Dendritic cell treated with granulocyte-macrophage colony-stimulating factor and Interleukin-4, amounts not matched to agents 40 ng/mL and 50 ng/mL, for 4 days (primary cell): ENCODE data around the gene BCL2L11.

ENCODE experiments used
- H3K27ac Mint-ChIP-seq: one replicate; pipeline ENCODE4 v1.8.0; 2022; ENCODE audit warnings: mild to moderate bottlenecking, mixed read lengths
- H3K27me3 Mint-ChIP-seq: one replicate; pipeline ENCODE4 v1.8.0; 2022; ENCODE audit warnings: mild to moderate bottlenecking, mixed read lengths
- H3K36me3 Mint-ChIP-seq: one replicate; pipeline ENCODE4 v1.8.0; 2022; ENCODE audit warnings: low read depth, mixed read lengths
- H3K4me1 Mint-ChIP-seq: one replicate; pipeline ENCODE4 v1.8.0; 2022; ENCODE audit warnings: low read depth, mixed read lengths
- H3K4me3 Mint-ChIP-seq: one replicate; pipeline ENCODE4 v1.8.0; 2022; ENCODE audit warnings: mild to moderate bottlenecking, moderate library complexity, mixed read lengths
- H3K9me3 Mint-ChIP-seq: one replicate; pipeline ENCODE4 v1.8.0; 2022; ENCODE audit warnings: mixed read lengths
- intact Hi-C: fragments of 100-400 bp; cut with micrococcal nuclease; formaldehyde crosslinking; loops from one replicate; pipeline ENCODE4 v1.15.0; 2022

BCL2L11 gene

DNA sequence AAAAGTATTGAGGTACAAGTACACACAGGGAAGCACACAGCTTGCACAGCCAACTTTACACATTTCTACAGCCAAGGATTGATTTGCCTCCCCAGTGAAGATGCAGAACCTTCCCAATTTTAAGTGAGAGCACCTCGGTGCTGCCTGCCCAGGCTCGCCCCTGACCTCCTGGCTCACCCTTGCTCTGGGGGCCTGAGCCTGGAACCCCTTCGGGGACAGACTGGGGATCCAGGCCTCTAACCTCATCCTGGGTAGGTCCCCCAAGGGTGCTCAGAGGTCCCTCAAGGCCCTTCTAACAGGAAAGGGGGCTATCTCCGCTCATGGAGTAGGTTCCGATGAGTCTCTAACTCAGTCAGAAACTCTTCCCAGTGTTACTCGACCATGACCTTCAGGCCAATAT lies 53.1 kb downstream of the BCL2L11 start:
- no peak overlapping the region for H3K27ac Mint-ChIP-seq
- intact Hi-C loops = no loop called here
- no peaks in the 10 kb centered on the region for H3K9me3 Mint-ChIP-seq
- no peaks in the 10 kb centered on the region for H3K36me3 Mint-ChIP-seq
- peaks cover 28% of the 10 kb centered on the region for H3K27me3 Mint-ChIP-seq
- H3K4me1 Mint-ChIP-seq = peaks cover 32% of the 10 kb centered on the region
- H3K4me3 Mint-ChIP-seq = no peak overlapping the region

DNA sequence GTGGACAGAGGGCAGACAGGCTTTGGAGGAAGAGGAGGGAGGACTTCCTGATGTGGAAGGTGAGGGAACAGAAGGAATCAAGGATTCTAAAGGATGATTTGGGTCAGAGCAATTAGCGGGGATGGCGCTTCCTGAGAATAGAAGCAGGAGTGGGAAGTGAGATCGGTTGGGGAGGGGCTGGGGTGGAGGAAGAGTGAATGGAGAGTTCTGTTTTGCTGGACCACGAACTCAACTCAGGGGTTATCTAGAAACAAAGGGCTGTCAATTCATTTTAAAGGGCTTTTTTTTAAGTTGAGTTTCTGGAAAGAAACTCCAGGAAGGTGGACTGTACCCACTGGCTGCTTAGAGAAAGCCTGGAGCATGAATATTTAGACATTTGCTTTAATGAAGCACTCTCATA lies 54.9 kb downstream of the BCL2L11 start:
- intact Hi-C loops = no loop called here
- H3K4me1 Mint-ChIP-seq = peaks cover 32% of the 10 kb centered on the region

DNA sequence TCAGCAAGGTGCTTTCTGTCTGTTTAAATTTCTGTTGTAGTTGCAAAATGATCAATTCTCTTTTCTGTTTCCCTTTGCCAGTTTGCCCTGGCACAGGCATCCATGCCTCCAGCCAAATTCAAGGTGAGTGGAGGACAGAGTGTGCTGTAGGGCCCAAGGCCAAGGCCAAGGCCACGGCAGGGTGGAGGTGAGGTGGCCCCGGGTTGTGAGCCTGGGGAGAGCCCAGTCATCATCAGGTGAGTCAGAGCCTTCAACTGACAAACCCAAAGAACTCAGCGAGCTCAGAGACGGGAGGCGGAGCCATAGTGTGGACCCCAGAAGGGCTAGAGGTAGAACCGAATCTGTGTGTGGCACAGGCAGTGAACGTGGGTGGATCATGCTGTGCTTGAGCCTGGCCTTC lies 55.7 kb downstream of the BCL2L11 start:
- Mint-ChIP-seq H3K9me3 (no peaks in the 10 kb centered on the region), H3K4me3 (no peak overlapping the region), H3K27ac (no peak overlapping the region), H3K36me3 (no peaks in the 10 kb centered on the region), H3K27me3 (peaks cover 28% of the 10 kb centered on the region), H3K4me1 (peaks cover 32% of the 10 kb centered on the region)
- intact Hi-C loops = no loop called here

More for the DNA sequence above, 54.9 kb downstream of the BCL2L11 start:
- H3K27ac Mint-ChIP-seq = peak overlapping the region; percentile 14
- H3K4me3 Mint-ChIP-seq = no peak overlapping the region
- H3K36me3 Mint-ChIP-seq = no peaks in the 10 kb centered on the region
- no peaks in the 10 kb centered on the region for H3K9me3 Mint-ChIP-seq
- H3K27me3 Mint-ChIP-seq = peaks cover 30% of the 10 kb centered on the region

DNA sequence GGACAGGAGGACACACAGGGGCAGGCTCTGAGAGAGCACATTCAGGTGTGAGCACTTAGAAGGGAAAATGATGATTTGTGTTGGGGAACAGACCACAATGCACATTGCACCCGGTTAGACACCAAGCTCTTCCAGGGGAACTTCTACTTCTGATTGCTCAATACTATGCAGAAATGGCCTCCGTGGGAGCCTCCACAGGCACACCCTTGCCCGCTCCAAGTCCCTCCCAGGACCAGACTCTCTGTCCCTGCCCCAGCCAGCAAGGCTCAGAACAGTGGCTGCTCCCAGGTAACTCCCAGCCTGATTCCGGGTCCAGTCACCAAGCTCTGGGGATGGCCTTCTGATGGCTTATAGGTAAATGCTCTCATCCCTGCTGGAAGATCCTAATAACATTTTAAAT lies 56.2 kb downstream of the BCL2L11 start:
- H3K36me3 Mint-ChIP-seq = no peaks in the 10 kb centered on the region
- H3K4me1 Mint-ChIP-seq = peaks cover 32% of the 10 kb centered on the region
- H3K27ac Mint-ChIP-seq = no peak overlapping the region
- intact Hi-C loops = no loop called here
- H3K9me3 Mint-ChIP-seq = no peaks in the 10 kb centered on the region
- H3K27me3 Mint-ChIP-seq = peaks cover 26% of the 10 kb centered on the region
- no peak overlapping the region for H3K4me3 Mint-ChIP-seq

DNA sequence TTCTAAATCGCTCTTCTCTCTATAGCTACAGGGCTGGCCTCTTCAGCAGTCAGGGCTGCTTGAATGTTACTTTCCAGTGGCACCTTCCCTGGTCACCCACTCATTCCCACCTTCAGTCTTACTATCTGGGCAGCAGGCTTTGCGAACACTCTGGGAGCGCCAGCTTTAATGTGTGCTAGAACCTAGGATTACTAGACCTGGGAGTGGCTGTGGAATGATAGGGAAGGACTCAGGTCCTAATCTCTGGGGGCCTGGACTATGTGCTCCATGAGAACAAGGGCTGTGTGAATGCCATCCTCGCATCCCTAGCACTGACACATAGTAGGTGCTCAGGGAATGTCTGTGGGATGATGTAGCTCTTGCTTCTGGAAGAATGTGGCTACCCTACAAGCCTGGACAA lies 57.6 kb downstream of the BCL2L11 start:
- H3K4me1 Mint-ChIP-seq = peaks cover 32% of the 10 kb centered on the region
- peaks cover 21% of the 10 kb centered on the region for H3K27me3 Mint-ChIP-seq
- no peak overlapping the region for H3K27ac Mint-ChIP-seq
- H3K4me3 Mint-ChIP-seq = no peak overlapping the region
- intact Hi-C loops = no loop called here
- no peaks in the 10 kb centered on the region for H3K36me3 Mint-ChIP-seq
- no peaks in the 10 kb centered on the region for H3K9me3 Mint-ChIP-seq

DNA sequence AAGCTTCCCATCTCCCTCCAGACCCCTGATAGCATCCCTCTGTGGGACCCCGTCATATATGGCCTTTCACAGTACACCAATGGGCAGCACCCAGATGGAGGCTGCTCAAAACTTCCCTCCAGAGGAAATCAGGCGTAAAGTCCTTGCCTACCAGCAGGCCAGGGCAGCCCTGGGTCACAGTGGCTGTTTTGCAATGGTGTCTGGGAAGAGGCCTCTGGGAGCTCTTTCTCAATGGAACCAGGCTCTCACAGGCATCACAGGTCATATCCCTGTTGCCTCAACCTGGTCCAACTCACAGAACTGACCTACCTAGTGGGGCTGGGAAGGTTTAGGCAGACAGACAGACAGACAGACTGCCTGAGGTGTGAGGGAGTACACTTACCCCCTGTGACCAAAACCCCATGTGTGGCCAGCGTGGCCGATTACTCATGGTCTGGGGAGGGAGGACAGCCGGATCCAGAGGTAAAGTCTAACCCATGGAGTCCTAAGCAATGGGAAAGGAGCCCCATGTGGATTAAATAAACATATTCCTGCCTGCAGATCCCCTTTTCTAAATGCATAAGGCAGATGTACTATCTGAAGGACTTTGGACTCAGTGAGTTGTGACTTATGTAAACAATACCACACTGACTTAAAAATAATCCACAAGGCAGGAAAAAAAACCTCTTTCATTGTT lies 58.2 kb downstream of the BCL2L11 start:
- intact Hi-C loops = no loop called here
- H3K4me1 Mint-ChIP-seq = peaks cover 32% of the 10 kb centered on the region
- H3K4me3 Mint-ChIP-seq = no peak overlapping the region
- no peaks in the 10 kb centered on the region for H3K9me3 Mint-ChIP-seq
- H3K27me3 Mint-ChIP-seq = peaks cover 16% of the 10 kb centered on the region
- no peaks in the 10 kb centered on the region for H3K36me3 Mint-ChIP-seq
- H3K27ac Mint-ChIP-seq = no peak overlapping the region

DNA sequence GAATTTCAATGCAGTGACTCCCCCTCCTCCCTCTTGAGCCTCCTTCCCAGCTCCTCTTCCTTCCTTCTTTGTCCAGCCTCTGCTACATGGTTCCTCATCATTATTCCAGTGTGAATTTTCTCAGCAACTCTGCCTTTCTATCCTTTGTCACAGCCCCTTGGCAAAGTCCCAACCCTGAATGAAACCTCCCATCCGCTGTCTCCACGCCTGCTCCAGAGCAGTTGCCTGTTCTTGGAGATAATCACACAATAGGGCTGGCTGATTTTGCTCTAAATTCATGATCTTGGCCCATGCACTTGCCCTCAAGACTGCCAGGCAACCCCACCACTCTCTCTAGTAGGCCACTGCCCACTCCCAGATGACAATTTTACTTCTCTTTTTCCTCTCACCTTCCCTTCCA lies 61.4 kb downstream of the BCL2L11 start:
- no peak overlapping the region for H3K4me3 Mint-ChIP-seq
- H3K27me3 Mint-ChIP-seq = peaks cover 17% of the 10 kb centered on the region
- intact Hi-C loops = no loop called here
- peaks cover 18% of the 10 kb centered on the region for H3K4me1 Mint-ChIP-seq
- H3K9me3 Mint-ChIP-seq = no peaks in the 10 kb centered on the region
- no peaks in the 10 kb centered on the region for H3K36me3 Mint-ChIP-seq
- H3K27ac Mint-ChIP-seq = no peak overlapping the region

DNA sequence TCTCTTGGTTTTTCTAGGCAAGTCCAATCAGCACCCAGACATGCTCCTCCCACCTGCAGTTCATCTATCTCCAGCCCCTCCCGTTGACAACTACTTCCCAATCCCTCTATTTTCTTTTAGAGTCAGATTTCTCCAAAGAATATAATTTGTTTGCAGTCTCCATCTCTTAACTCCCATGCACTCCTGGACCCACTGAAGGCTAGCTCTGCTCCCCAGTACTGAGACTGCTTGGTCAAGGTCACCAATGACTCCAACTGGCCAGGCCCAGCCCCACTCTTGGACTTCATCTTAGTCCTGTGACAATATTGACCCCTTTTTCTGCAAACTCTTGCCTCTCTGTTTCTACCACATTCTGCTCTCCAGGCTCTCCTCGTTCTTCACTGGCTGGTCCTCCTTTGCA lies 62.0 kb downstream of the BCL2L11 start:
- Mint-ChIP-seq H3K27me3 (peaks cover 17% of the 10 kb centered on the region), H3K36me3 (no peaks in the 10 kb centered on the region), H3K4me3 (no peak overlapping the region), H3K4me1 (peaks cover 12% of the 10 kb centered on the region), H3K27ac (no peak overlapping the region), H3K9me3 (no peaks in the 10 kb centered on the region)
- intact Hi-C loops = no loop called here

DNA sequence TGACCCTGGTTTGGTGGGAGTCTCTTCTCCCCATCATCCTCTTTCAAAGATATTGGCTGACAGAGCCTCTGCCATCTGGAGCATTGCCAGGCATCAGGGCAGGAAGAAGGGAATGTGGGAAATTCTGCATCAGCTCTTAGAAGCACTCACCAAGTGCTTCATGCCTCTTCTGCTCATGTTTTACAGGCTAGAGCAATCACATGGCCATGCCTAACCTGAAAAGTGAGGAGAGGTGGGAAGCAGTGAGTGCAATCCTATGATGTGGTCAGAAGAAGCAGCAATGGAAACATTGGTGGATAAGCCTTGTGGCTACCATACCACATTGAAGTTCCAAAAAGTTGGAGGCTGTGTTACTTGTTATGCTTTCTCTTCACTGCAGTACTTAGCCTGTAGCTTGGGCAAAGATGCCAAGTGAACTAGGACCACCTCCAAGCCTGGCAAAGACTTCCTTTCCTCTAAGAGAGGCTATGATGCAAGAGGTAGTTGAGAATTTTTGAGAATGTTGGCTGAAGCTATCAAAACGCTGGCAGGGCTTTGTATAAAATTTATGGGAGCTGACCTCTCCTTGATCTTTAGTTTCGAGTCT lies 64.1 kb downstream of the BCL2L11 start:
- H3K4me1 Mint-ChIP-seq = peaks cover 18% of the 10 kb centered on the region
- H3K36me3 Mint-ChIP-seq = no peaks in the 10 kb centered on the region
- intact Hi-C loops = no loop called here

DNA sequence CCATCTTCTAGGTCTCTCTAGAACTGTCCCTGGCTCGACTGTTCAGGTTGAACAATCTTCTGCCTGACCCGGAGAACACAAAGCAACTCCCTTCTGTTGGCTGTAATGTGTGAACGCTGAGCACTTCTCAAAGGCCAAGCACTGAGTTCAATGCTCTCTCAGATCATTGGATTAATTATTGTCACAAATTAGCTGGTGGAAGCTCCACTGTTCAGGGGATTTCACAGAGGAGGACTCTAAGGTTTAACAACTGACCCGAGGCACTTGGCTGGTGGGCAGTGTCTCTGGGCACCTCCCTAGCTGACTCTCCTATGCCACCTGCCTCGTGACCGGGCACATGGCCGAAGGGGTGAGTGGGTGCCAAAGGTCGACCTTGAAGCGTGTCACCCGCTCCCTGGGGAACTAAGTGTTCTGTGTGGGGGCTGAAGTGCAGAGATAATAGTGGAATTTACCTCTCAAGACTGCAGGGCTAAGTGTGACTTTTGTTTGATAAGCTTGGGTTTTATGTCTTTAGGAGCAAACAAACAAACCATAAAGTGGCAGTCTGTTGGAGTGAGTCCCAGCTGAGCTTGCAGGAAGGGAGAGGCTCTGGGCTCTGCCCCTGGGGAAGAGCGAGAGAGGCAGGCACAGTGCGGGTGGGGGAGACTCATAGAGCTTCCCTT lies 64.8 kb downstream of the BCL2L11 start:
- intact Hi-C loops = no loop called here
- Mint-ChIP-seq H3K27me3 (peaks cover 10% of the 10 kb centered on the region), H3K4me3 (no peak overlapping the region), H3K36me3 (no peaks in the 10 kb centered on the region), H3K9me3 (no peaks in the 10 kb centered on the region), H3K4me1 (peaks cover 22% of the 10 kb centered on the region), H3K27ac (peak overlapping the region; percentile 51)

More for the DNA sequence above, 64.1 kb downstream of the BCL2L11 start:
- Mint-ChIP-seq H3K27me3 (peaks cover 10% of the 10 kb centered on the region), H3K9me3 (no peaks in the 10 kb centered on the region), H3K4me3 (no peak overlapping the region), H3K27ac (no peak overlapping the region)

DNA sequence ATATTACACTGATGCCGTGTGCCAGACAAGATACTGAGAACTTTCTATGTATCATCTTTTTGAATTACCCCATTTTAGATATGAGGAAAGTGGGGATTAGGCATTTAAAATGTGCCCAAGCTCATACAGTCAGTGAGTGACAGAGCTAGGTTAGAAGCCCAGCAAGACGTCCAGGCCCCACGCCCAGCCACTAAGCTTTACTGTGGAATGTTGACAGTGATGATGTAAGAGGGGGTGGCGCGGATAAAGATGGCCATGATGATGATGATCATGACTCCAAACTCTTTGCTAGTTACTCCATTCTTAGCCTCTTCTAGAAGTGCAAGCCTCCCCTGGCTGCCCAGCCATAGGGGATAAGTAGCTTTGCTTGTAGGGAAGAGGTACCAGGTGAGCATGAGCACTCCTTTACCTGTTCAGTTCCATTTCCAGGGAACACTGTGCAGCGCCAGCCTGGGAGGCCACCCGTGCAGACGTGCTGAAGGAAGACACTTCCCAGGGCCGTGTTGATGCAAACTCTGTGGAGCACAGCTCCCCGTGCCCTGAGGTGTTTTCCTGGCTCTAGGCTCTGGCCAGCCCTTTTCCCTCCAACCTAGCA lies 65.5 kb downstream of the BCL2L11 start:
- H3K9me3 Mint-ChIP-seq = no peaks in the 10 kb centered on the region
- H3K27ac Mint-ChIP-seq = peak overlapping the region; percentile 51
- no peak overlapping the region for H3K4me3 Mint-ChIP-seq
- intact Hi-C loops = no loop called here
- H3K36me3 Mint-ChIP-seq = no peaks in the 10 kb centered on the region
- H3K4me1 Mint-ChIP-seq = peaks cover 29% of the 10 kb centered on the region
- H3K27me3 Mint-ChIP-seq = peaks cover 10% of the 10 kb centered on the region

DNA sequence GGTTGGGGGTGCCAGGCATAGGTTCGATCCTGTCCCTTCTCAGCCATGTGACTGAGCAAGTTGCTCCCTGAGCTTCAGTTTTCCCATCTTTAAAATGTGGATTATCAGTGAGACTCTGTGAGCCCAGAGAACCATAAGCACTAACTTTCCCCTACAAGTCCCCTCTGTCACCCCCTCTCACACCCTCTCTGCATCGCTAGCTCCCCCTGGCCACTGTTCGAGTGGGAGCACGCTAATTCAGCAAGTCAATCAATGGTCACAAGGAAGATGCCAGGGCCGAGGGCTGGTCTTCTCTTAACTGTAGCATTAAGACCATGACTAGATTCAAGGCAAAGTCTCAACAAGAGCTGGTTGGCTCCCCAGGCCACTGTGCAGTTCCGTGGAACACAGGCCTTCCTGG lies 66.2 kb downstream of the BCL2L11 start:
- intact Hi-C loops = no loop called here
- no peaks in the 10 kb centered on the region for H3K36me3 Mint-ChIP-seq
- peaks cover 10% of the 10 kb centered on the region for H3K27me3 Mint-ChIP-seq
- no peak overlapping the region for H3K4me3 Mint-ChIP-seq
- H3K27ac Mint-ChIP-seq = peak overlapping the region; percentile 26
- H3K4me1 Mint-ChIP-seq = peaks cover 32% of the 10 kb centered on the region
- no peaks in the 10 kb centered on the region for H3K9me3 Mint-ChIP-seq

DNA sequence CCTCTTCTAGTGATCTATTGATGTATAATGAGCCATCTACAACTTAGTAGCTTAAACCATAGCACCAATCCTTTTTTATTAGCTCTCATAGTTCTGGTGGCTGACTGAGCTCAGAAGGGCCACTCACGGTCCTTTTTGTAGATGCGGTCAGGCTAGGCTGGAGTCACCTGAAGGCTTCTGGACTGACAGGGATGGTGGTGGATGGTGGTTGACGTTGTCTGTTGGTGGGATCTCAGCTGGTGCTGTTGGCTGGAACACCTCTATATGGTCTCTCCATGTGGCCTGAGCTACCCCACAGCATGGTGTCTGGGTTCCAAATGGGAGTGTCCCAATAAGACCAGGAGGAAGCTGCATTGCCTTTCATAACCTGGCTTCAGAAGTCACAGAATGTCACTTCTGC lies 68.0 kb downstream of the BCL2L11 start:
- H3K27ac Mint-ChIP-seq = no peak overlapping the region
- intact Hi-C loops = no loop called here
- H3K4me1 Mint-ChIP-seq = peaks cover 40% of the 10 kb centered on the region
- H3K36me3 Mint-ChIP-seq = no peaks in the 10 kb centered on the region
- no peak overlapping the region for H3K4me3 Mint-ChIP-seq
- H3K9me3 Mint-ChIP-seq = no peaks in the 10 kb centered on the region
- peaks cover 10% of the 10 kb centered on the region for H3K27me3 Mint-ChIP-seq

DNA sequence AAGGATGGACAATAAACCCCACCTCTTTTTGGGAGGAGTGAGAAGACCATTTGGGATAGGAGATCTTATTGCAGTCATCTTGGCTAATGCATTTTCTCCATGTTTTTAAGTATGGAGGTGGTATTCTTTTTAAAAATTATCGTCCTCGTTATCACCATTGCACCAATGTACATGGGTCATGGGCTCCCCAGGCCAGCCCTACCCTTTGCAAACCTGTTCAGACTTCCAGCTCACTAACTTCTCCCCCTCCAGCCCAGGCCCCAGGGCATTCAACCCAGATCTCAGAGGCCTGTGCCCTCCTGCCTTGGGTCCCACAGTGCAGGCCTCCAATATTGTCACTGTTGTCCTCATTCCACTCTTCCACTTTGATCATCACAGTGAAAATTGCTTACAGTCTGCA lies 68.4 kb downstream of the BCL2L11 start:
- H3K9me3 Mint-ChIP-seq = no peaks in the 10 kb centered on the region
- peaks cover 42% of the 10 kb centered on the region for H3K4me1 Mint-ChIP-seq
- no peaks in the 10 kb centered on the region for H3K36me3 Mint-ChIP-seq
- intact Hi-C loops = no loop called here
- H3K4me3 Mint-ChIP-seq = no peak overlapping the region
- peaks cover 9% of the 10 kb centered on the region for H3K27me3 Mint-ChIP-seq
- H3K27ac Mint-ChIP-seq = no peak overlapping the region
